ENCODE data around the gene SHISA9.

Gene SHISA9

GRCh38 chr16:13153696-13154095 lies 252.3 kb downstream of the SHISA9 start:
- no peaks in the 10 kb centered on the region for H4K20me1 ChIP-seq (ENCODE audit: insufficient read depth, low read length, poor library complexity, severe bottlenecking)
- no peak overlapping the region for H3K9ac ChIP-seq (ENCODE audit: low read depth, low read length, poor library complexity, severe bottlenecking)
- H3K4me2 ChIP-seq (ENCODE audit: low read depth, low read length, poor library complexity, severe bottlenecking) = no peak overlapping the region

GRCh38 chr16:13154799-13155198 lies 253.4 kb downstream of the SHISA9 start:
- no peaks in the 10 kb centered on the region for H4K20me1 ChIP-seq (ENCODE audit: insufficient read depth, low read length, poor library complexity, severe bottlenecking)
- no peaks in the 10 kb centered on the region for H3K4me1 ChIP-seq (ENCODE audit: insufficient read depth, low read length, poor library complexity, severe bottlenecking)
- H3K9me3 ChIP-seq (ENCODE audit: insufficient read depth, low read depth, low read length) = no peaks in the 10 kb centered on the region
- no peak overlapping the region for H3K4me3 ChIP-seq (ENCODE audit: low read length, poor library complexity, severe bottlenecking)
- no peaks in the 10 kb centered on the region for H3K9me2 ChIP-seq (replicated peaks; ENCODE audit: low read depth, low read length)
- H3K4me2 ChIP-seq (ENCODE audit: low read depth, low read length, poor library complexity, severe bottlenecking) = no peak overlapping the region
- H3K36me3 ChIP-seq (ENCODE audit: insufficient read depth, low read length) = no peaks in the 10 kb centered on the region
- no peak overlapping the region for H2AFZ ChIP-seq (ENCODE audit: low read length)
- H3K79me2 ChIP-seq (ENCODE audit: insufficient read depth, low read length) = no peaks in the 10 kb centered on the region
- H3K9ac ChIP-seq (ENCODE audit: low read depth, low read length, poor library complexity, severe bottlenecking) = no peak overlapping the region
- H3K27me3 ChIP-seq (ENCODE audit: insufficient read depth, low read length, poor library complexity, severe bottlenecking) = no peaks in the 10 kb centered on the region
- no peak for TF ChIP-seq EZH2phosphoT487 (IDR thresholded peaks at IDR 0.05; ENCODE audit: borderline replicate concordance)
- TF ChIP-seq CTCF (conservative IDR thresholded peaks at IDR 0.05; ENCODE audit: low read length) = no peak
- no peaks in the 10 kb centered on the region for H3F3A ChIP-seq (ENCODE audit: low read depth)

More at GRCh38 chr16:13153696-13154095, 252.3 kb downstream of the SHISA9 start:
- H3K36me3 ChIP-seq (ENCODE audit: insufficient read depth, low read length) = no peaks in the 10 kb centered on the region
- H3K27me3 ChIP-seq (ENCODE audit: insufficient read depth, low read length, poor library complexity, severe bottlenecking) = no peaks in the 10 kb centered on the region
- no peaks in the 10 kb centered on the region for H3K9me2 ChIP-seq (replicated peaks; ENCODE audit: low read depth, low read length)
- H3K4me3 ChIP-seq (ENCODE audit: low read length, poor library complexity, severe bottlenecking) = no peak overlapping the region
- TF ChIP-seq CTCF (conservative IDR thresholded peaks at IDR 0.05; ENCODE audit: low read length) (no peak), EZH2phosphoT487 (IDR thresholded peaks at IDR 0.05; ENCODE audit: borderline replicate concordance) (no peak)
- no peaks in the 10 kb centered on the region for H3K79me2 ChIP-seq (ENCODE audit: insufficient read depth, low read length)
- no peak overlapping the region for H2AFZ ChIP-seq (ENCODE audit: low read length)
- no peaks in the 10 kb centered on the region for H3K9me3 ChIP-seq (ENCODE audit: insufficient read depth, low read depth, low read length)
- H3K4me1 ChIP-seq (ENCODE audit: insufficient read depth, low read length, poor library complexity, severe bottlenecking) = no peaks in the 10 kb centered on the region
- H3F3A ChIP-seq (ENCODE audit: low read depth) = no peaks in the 10 kb centered on the region

- no peaks in the 10 kb centered on the region for H3F3A ChIP-seq (ENCODE audit: low read depth)
- H3K79me2 ChIP-seq (ENCODE audit: insufficient read depth, low read length) = no peaks in the 10 kb centered on the region
- H2AFZ ChIP-seq (ENCODE audit: low read length) = no peak overlapping the region
- no peak overlapping the region for H3K4me2 ChIP-seq (ENCODE audit: low read depth, low read length, poor library complexity, severe bottlenecking)
- H3K4me3 ChIP-seq (ENCODE audit: low read length, poor library complexity, severe bottlenecking) = no peak overlapping the region
- no peaks in the 10 kb centered on the region for H3K9me3 ChIP-seq (ENCODE audit: insufficient read depth, low read depth, low read length)
- TF ChIP-seq EZH2phosphoT487 (IDR thresholded peaks at IDR 0.05; ENCODE audit: borderline replicate concordance) = no peak
- no peak for TF ChIP-seq CTCF (conservative IDR thresholded peaks at IDR 0.05; ENCODE audit: low read length)
- H3K27me3 ChIP-seq (ENCODE audit: insufficient read depth, low read length, poor library complexity, severe bottlenecking) = no peaks in the 10 kb centered on the region
- H3K9ac ChIP-seq (ENCODE audit: low read depth, low read length, poor library complexity, severe bottlenecking) = no peak overlapping the region
- H3K4me1 ChIP-seq (ENCODE audit: insufficient read depth, low read length, poor library complexity, severe bottlenecking) = no peaks in the 10 kb centered on the region
- H3K36me3 ChIP-seq (ENCODE audit: insufficient read depth, low read length) = no peaks in the 10 kb centered on the region
- H4K20me1 ChIP-seq (ENCODE audit: insufficient read depth, low read length, poor library complexity, severe bottlenecking) = no peaks in the 10 kb centered on the region
- H3K9me2 ChIP-seq (replicated peaks; ENCODE audit: low read depth, low read length) = no peaks in the 10 kb centered on the region
These were observed 254.0 kb downstream of the SHISA9 start for GRCh38 chr16:13155377-13155776.

All from Loucy (cell line).